ENCODE data around the gene MRPL52. TPM values are rescaled to one million over a fixed set of nuclear protein-coding genes. Genes with fewer than 3 reads are reported as not detected.

Gene MRPL52
- total and polyA plus RNA-seq, 11 donors = 80.4 to 185 (median 107) TPM

DNA sequence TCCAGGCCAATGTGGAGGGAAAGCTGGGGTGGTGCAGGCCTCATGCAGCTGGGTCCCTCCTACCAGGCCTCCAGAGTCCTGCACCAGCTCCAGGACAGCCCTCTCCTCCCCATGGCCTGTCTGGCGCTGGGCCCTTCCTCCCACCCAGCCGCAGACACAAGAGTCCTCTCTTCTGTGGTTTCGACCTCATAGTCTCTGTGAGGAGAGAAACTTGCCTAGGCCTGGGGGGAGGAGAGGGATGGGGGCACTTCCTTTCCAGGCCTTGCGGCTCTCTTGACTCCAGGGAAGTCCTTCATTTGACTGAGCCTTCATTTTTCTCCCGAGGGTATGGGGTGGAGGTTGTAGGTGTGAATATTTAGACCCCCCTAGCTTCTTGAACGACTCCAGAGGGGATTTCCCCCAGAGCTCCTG lies 8.9 kb downstream of the MRPL52 start:
- Histone ChIP-seq H3K4me1 (peaks cover 0 to 37% (median 18%) of the 10 kb centered on the region in 12 donors), H3K4me3 (peak overlapping the region in 10 of 12 donors; percentile 70 to 99 (median 82)), H3K9me3 (no peaks in the 10 kb centered on the region), H3K27me3 (no peaks in the 10 kb centered on the region), H3K27ac (peak overlapping the region in 11 of 12 donors; percentile 81 to 98 (median 92)), H3K36me3 (peaks cover 0 to 48% (median 41%) of the 10 kb centered on the region in 9 donors)
- ATAC-seq (peak; percentile 12 to 41 (median 20)), DNase-seq (peak in 3 of 5 donors; percentile 43 to 72 (median 45))
- WGBS, 4 donors = 44 to 71% (median 56%) methylated on average over 6 of the region's 6 CpGs
- intact Hi-C loops (cut with DNase I) = loop anchor here in 1 of 10 donors (10.0 kb wide), 1 partner anchor 76 kb away; the partner anchor contains the start of gene RBM23
- TF ChIP-seq, protein P1, sequence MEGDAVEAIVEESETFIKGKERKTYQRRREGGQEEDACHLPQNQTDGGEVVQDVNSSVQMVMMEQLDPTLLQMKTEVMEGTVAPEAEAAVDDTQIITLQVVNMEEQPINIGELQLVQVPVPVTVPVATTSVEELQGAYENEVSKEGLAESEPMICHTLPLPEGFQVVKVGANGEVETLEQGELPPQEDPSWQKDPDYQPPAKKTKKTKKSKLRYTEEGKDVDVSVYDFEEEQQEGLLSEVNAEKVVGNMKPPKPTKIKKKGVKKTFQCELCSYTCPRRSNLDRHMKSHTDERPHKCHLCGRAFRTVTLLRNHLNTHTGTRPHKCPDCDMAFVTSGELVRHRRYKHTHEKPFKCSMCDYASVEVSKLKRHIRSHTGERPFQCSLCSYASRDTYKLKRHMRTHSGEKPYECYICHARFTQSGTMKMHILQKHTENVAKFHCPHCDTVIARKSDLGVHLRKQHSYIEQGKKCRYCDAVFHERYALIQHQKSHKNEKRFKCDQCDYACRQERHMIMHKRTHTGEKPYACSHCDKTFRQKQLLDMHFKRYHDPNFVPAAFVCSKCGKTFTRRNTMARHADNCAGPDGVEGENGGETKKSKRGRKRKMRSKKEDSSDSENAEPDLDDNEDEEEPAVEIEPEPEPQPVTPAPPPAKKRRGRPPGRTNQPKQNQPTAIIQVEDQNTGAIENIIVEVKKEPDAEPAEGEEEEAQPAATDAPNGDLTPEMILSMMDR (IDR thresholded peaks at IDR 0.05) = no peak
- no peak for TF ChIP-seq POLR2A (IDR thresholded peaks at IDR 0.05)

DNA sequence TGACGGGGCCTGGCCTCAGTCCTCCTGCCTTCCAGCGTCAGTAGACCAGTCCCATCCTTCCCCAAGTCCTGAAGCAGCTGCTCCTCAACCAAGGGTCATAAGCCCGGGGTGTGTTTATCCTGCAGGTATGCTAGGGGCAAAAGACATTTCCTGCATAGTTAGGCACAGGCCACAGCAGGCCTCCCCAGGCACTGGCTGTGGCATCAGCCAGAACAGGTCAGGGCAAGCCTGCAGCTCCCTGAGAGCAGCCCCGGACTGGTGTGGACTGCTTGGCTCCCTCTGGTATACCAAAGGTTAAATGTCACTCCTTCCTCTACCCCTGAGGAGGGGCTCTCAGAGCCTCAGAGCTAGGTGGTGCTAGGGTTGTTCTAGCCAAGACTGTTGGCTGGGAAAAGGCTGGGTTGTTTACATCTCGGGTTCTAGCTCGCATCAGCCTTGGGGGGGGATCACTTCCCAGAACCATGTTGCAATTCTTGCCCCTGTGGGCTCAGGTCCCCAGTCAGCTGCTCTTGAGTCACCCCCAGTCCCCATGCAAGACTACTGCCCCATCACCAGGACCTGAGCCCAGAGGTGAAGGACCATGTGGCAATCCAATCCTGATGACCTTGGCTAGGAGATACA lies 9.6 kb downstream of the MRPL52 start:
- Histone ChIP-seq H3K27ac (peak overlapping the region in 10 of 12 donors; percentile 81 to 98 (median 92)), H3K9me3 (no peaks in the 10 kb centered on the region), H3K27me3 (no peaks in the 10 kb centered on the region), H3K4me3 (peak overlapping the region in 9 of 12 donors; percentile 70 to 99 (median 82)), H3K4me1 (peaks cover 0 to 37% (median 18%) of the 10 kb centered on the region in 12 donors), H3K36me3 (peaks cover 0 to 48% (median 40%) of the 10 kb centered on the region in 9 donors)
- WGBS, 4 donors = 59 to 80% (median 63%) methylated on average over 6 of the region's 6 CpGs
- TF ChIP-seq POLR2A (IDR thresholded peaks at IDR 0.05) = no peak
- TF ChIP-seq, protein P1 (IDR thresholded peaks at IDR 0.05) = no peak
- DNase-seq (no peak), ATAC-seq (no peak)
- intact Hi-C loops (cut with DNase I) = loop anchor here in 1 of 10 donors (10.0 kb wide), 1 partner anchor 76 kb away; the partner anchor contains the start of gene RBM23

DNA sequence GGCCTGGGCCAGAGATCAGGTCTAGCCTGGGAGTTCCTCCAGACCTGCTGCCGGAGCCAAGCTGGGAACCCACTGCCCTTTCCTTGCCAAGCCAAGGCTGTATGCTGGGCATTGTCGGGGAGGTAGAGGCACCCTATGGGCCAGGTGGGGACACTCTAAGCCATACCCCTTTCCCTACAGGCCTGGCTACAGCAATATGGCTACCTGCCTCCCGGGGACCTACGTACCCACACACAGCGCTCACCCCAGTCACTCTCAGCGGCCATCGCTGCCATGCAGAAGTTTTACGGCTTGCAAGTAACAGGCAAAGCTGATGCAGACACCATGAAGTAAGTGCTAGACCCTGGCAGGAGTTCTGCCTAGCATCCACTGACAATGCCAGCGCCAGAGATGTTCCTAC lies 11.6 kb downstream of the MRPL52 start:
- Histone ChIP-seq H3K4me3 (no peak overlapping the region), H3K9me3 (no peaks in the 10 kb centered on the region), H3K27me3 (no peaks in the 10 kb centered on the region), H3K4me1 (peaks cover 0 to 37% (median 20%) of the 10 kb centered on the region in 12 donors), H3K36me3 (peaks cover 0 to 62% (median 52%) of the 10 kb centered on the region in 9 donors), H3K27ac (peak overlapping the region in 1 of 12 donors; percentile 38)
- TF ChIP-seq, protein P1 (IDR thresholded peaks at IDR 0.05) = no peak
- no peak for TF ChIP-seq POLR2A (IDR thresholded peaks at IDR 0.05)
- intact Hi-C loops (cut with DNase I) = no loop called here
- no peak for DNase-seq
- WGBS, 4 donors = 91 to 96% (median 95%) methylated on average over 7 to 9 of the region's 9 CpGs
- no peak for ATAC-seq

DNA sequence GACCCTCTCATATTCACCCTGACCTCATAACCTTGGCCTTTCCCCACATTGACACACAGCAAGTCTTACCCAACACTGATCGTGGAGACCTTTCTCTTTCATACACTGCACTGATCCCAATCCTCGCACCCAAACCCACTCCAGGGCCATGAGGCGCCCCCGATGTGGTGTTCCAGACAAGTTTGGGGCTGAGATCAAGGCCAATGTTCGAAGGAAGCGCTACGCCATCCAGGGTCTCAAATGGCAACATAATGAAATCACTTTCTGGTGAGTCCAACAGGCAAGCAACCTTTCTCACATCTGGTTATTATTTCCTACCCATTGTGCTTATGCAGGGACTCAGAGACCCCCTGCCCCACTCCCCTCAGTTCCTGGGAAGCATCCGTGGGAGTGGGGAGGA lies 12.1 kb downstream of the MRPL52 start:
- H3K4me3 ChIP-seq = no peak overlapping the region
- H3K36me3 ChIP-seq = peaks cover 0 to 67% (median 54%) of the 10 kb centered on the region in 9 donors
- H3K9me3 ChIP-seq = no peaks in the 10 kb centered on the region
- intact Hi-C loops (cut with DNase I) = no loop called here
- no peak for DNase-seq
- ATAC-seq = no peak
- no peak for TF ChIP-seq POLR2A (IDR thresholded peaks at IDR 0.05)
- H3K4me1 ChIP-seq = peaks cover 0 to 42% (median 22%) of the 10 kb centered on the region in 12 donors
- no peaks in the 10 kb centered on the region for H3K27me3 ChIP-seq
- peak overlapping the region in 1 of 12 donors; percentile 38 for H3K27ac ChIP-seq
- WGBS, 4 donors = 93 to 97% (median 94%) methylated on average over 8 of the region's 8 CpGs

Measured in heart left ventricle (tissue), 16 donors.